Measurements from ENCODE around the gene PINLYP. TPM values are rescaled to one million over a fixed set of nuclear protein-coding genes. Genes with fewer than 3 reads are reported as not detected.
"Not testable (repeated sequence)": the region's sequence is repeated elsewhere in the genome, so short reads cannot be mapped to it uniquely, and the experiment has no call there.

Gene PINLYP
- total RNA-seq, 1 donor: 5.4 TPM

- no peak for DNase-seq (ENCODE audit: low read depth in 2 of 3, low spot score in 2 of 3)
These were observed 23.0 kb downstream of the PINLYP start for GRCh38 chr19:43598445-43599240.

GRCh38 chr19:43599635-43600295 lies 24.2 kb downstream of the PINLYP start:
- DNase-seq (ENCODE audit: low read depth in 2 of 3, low spot score in 2 of 3): no peak

- DNase-seq (ENCODE audit: low read depth in 2 of 3, low spot score in 2 of 3): not testable (repeated sequence)
These were observed 24.7 kb downstream of the PINLYP start for GRCh38 chr19:43600326-43600725.

- no peak for DNase-seq (ENCODE audit: low read depth in 2 of 3, low spot score in 2 of 3)
These were observed 30.4 kb downstream of the PINLYP start for GRCh38 chr19:43605875-43606568.

- DNase-seq (ENCODE audit: low read depth in 2 of 3, low spot score in 2 of 3): no peak
These were observed 31.1 kb downstream of the PINLYP start for GRCh38 chr19:43606569-43607229.

GRCh38 chr19:43607238-43608205 lies 31.9 kb downstream of the PINLYP start:
- no peak for DNase-seq (ENCODE audit: low read depth in 2 of 3, low spot score in 2 of 3)

- no peak for DNase-seq (ENCODE audit: low read depth in 2 of 3, low spot score in 2 of 3)
These were observed 34.3 kb downstream of the PINLYP start for GRCh38 chr19:43609872-43610271.

- DNase-seq (ENCODE audit: low read depth in 2 of 3, low spot score in 2 of 3): no peak
These were observed 34.9 kb downstream of the PINLYP start for GRCh38 chr19:43610493-43610892.

GRCh38 chr19:43611788-43612187 lies 36.2 kb downstream of the PINLYP start, which contains the start of gene SRRM5:
SRRM5 (plus strand) TSS chr19:43612088; CDS start chr19:43612122, 34 bp downstream.
- no peak for DNase-seq (ENCODE audit: low read depth in 2 of 3, low spot score in 2 of 3)

GRCh38 chr19:43612374-43612773 lies 36.8 kb downstream of the PINLYP start:
- no peak for DNase-seq (ENCODE audit: low read depth in 2 of 3, low spot score in 2 of 3)

- no peak for DNase-seq (ENCODE audit: low read depth in 2 of 3, low spot score in 2 of 3)
These were observed 40.7 kb downstream of the PINLYP start for GRCh38 chr19:43616306-43616705.

GRCh38 chr19:43616954-43617353 lies 41.4 kb downstream of the PINLYP start:
- no peak for DNase-seq (ENCODE audit: low read depth in 2 of 3, low spot score in 2 of 3)

- peak in 1 of 3 donors; percentile 60 for DNase-seq (ENCODE audit: low read depth in 2 of 3, low spot score in 2 of 3)
These were observed 43.3 kb downstream of the PINLYP start for GRCh38 chr19:43618921-43619261.

GRCh38 chr19:43619262-43620060 lies 43.9 kb downstream of the PINLYP start, which contains the start of gene ZNF428:
ZNF428 (minus strand) TSS chr19:43619629; CDS start chr19:43614304, 5,325 bp downstream.
- DNase-seq (ENCODE audit: low read depth in 2 of 3, low spot score in 2 of 3): peak; percentile 77 to 94 (median 92)

- no peak for DNase-seq (ENCODE audit: low read depth in 2 of 3, low spot score in 2 of 3)
These were observed 44.7 kb downstream of the PINLYP start for GRCh38 chr19:43620061-43621001.

- no peak for DNase-seq (ENCODE audit: low read depth in 2 of 3, low spot score in 2 of 3)
These were observed 46.5 kb downstream of the PINLYP start for GRCh38 chr19:43622070-43622469.

- no peak for DNase-seq (ENCODE audit: low read depth in 2 of 3, low spot score in 2 of 3)
These were observed 47.4 kb downstream of the PINLYP start for GRCh38 chr19:43622956-43623355.

Data from hematopoietic multipotent progenitor cell (in vitro differentiated cells).